BLaER1 (cell line): ENCODE results near the gene OSBP2.
A peak's percentile ranks its signal among the peaks of the same experiment; 100 is the strongest.

Source experiments
- H3K27ac ChIP-seq: shearing (Covaris generic); formaldehyde crosslinking; 2 replicates; pipeline ENCODE4 v1.8.1; 2022
- H3K27me3 ChIP-seq: shearing (Covaris generic); formaldehyde crosslinking; 2 replicates; pipeline ENCODE4 v1.8.1; 2022
- H3K36me3 ChIP-seq: shearing (Covaris generic); formaldehyde crosslinking; 2 replicates; pipeline ENCODE4 v1.8.1; 2022
- H3K4me1 ChIP-seq: shearing (Covaris generic); formaldehyde crosslinking; 2 replicates; pipeline ENCODE4 v1.8.1; 2022
- H3K4me2 ChIP-seq: shearing (Covaris generic); formaldehyde crosslinking; 2 replicates; pipeline ENCODE4 v1.8.1; 2022
- H3K4me3 ChIP-seq: shearing (Covaris generic); formaldehyde crosslinking; 2 replicates; pipeline ENCODE4 v1.8.1; 2022
- H3K9ac ChIP-seq: shearing (Covaris generic); formaldehyde crosslinking; 2 replicates; pipeline ENCODE4 v1.8.1; 2022
- H3K9me3 ChIP-seq: shearing (Covaris generic); formaldehyde crosslinking; 2 replicates; pipeline ENCODE4 v1.8.1; 2022
- H4K20me1 ChIP-seq: shearing (Covaris generic); formaldehyde crosslinking; 2 replicates; pipeline ENCODE4 v1.8.1; 2022
- Cebpa-rat ChIP-seq: shearing (Covaris generic); IDR thresholded peaks from 2 replicates; pipeline ENCODE4 v1.8.1; 2022

The OSBP2 gene

DNA sequence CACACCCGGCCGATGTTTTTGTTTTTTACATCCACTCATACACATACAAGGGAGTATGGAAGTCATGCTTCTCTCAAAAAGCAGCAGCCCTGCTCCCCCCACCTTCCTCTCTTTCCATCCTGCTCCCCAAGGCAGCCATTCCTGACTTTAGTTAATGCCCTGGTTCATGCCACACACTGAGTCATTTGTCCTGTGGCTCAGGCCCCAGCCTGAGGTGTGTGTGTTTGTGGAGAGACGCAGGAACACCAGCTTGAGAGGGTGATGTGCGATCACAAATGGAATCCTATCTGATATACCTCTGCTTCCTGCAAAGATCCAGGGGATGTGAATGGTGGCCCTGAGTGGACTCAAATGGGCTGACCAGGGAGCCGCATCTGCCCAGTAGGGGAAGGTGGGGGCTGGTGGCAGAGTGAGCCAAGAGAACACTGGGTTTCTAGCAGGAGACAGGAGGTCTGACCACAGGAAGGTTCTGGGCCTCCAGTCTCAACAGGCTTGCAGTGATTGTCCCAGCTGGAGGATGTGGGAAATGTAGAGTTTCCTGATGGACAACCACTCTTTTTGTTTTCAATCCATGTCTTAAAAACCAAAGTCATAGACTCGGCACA, 86.7 kb downstream of the OSBP2 start:
- H3K9me3 ChIP-seq, result no peaks in the 10 kb centered on the region
- H3K27ac ChIP-seq, result no peak overlapping the region
- no peaks in the 10 kb centered on the region for H4K20me1 ChIP-seq
- no peak overlapping the region for H3K4me3 ChIP-seq
- no peak overlapping the region for H3K9ac ChIP-seq
- H3K4me1 ChIP-seq, result peaks cover 8% of the 10 kb centered on the region
- no peak for TF ChIP-seq Cebpa-rat
- no peaks in the 10 kb centered on the region for H3K27me3 ChIP-seq
- no peak overlapping the region for H3K4me2 ChIP-seq
- no peaks in the 10 kb centered on the region for H3K36me3 ChIP-seq

DNA sequence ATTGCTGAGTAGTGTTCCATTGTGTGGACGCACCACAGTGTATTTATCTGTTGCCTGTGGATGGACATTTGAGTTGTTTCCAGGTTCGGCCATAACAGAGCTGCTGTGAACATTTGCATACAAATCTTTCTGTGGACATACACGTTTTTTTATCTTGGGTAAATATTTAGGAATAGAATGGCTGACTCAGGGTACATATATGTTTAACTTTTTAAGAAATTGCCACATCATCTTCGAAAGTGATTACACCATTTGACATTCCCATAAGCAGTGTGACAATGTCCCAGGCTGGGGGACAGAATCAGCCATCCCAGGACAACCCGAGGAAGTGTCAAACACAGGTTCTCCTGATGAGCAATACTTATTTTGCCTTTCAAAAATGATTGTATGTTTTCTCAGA, 87.9 kb downstream of the OSBP2 start:
- Histone ChIP-seq H3K4me2 (no peak overlapping the region), H3K27me3 (no peaks in the 10 kb centered on the region), H3K9ac (no peak overlapping the region), H4K20me1 (no peaks in the 10 kb centered on the region), H3K27ac (no peak overlapping the region), H3K9me3 (no peaks in the 10 kb centered on the region), H3K4me1 (peaks cover 8% of the 10 kb centered on the region), H3K36me3 (no peaks in the 10 kb centered on the region), H3K4me3 (no peak overlapping the region)
- TF ChIP-seq Cebpa-rat, result no peak

DNA sequence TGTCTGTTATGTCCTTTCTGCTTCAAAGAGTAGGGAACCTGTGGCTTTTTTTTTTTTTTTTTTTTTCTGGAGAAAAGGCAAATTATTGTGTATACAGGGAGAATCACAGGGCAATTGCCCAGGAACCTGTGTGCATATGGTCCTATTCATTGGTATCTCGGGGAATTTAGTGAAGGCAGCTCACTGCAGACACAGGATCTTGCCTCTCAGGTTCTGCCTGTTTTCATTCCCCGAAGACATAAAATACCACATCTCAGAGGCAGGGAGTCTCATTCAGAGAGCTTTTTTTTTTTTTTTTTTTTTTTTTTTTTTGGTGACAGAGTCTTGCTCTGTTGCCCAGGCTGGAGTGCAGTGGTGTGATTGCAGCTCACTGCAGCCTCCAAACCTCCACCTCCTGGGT, 88.3 kb downstream of the OSBP2 start:
- Histone ChIP-seq H3K9me3 (no peaks in the 10 kb centered on the region), H4K20me1 (no peaks in the 10 kb centered on the region), H3K4me1 (peaks cover 8% of the 10 kb centered on the region), H3K4me2 (no peak overlapping the region), H3K9ac (no peak overlapping the region), H3K4me3 (no peak overlapping the region), H3K36me3 (no peaks in the 10 kb centered on the region), H3K27ac (no peak overlapping the region), H3K27me3 (no peaks in the 10 kb centered on the region)
- no peak for TF ChIP-seq Cebpa-rat

DNA sequence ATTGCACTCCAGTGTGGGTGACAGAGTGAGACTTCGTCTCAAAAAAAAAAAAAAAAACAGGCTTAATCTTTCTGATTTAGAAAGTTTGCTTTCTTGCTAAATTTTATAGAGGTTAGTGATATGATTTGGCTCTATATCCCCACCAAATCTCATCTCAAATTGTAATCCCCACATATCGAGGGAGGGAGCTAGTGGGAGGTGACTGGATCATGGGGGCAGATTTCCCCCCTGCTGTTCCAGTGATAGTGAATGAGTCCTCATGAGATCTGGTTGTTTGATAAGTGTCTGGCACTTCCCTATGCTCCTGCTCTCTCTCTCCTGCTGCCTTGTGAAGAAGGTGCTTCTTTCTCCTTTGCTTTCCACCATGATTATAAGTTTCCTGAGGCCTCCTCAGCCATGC, 90.9 kb downstream of the OSBP2 start:
- Histone ChIP-seq H3K27ac (no peak overlapping the region), H3K36me3 (no peaks in the 10 kb centered on the region), H3K27me3 (no peaks in the 10 kb centered on the region)

DNA sequence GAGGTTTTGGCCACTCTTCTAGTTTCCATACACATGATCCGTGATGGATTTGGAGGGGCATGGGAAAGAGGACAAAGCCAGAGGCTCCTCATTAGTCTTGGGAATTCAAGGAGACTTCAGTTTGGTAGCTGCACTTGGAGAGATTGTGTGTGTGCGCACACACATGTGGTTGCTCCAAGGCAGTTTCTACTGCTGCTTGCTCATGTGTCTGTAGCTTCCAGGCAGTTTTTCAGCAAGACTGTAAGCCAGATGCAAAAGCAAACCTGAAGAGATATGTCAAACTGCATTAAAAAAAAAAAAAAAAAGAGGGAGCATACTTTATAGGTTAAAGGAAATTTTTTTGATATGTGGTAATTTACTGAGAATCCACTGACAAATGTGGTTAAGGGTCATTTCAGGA, 95.7 kb downstream of the OSBP2 start:
- Histone ChIP-seq H4K20me1 (no peaks in the 10 kb centered on the region), H3K4me2 (no peak overlapping the region), H3K4me3 (no peak overlapping the region), H3K4me1 (no peaks in the 10 kb centered on the region), H3K9ac (no peak overlapping the region), H3K27ac (no peak overlapping the region), H3K27me3 (no peaks in the 10 kb centered on the region), H3K9me3 (no peaks in the 10 kb centered on the region), H3K36me3 (no peaks in the 10 kb centered on the region)
- TF ChIP-seq Cebpa-rat, result no peak

More for the DNA sequence above, 90.9 kb downstream of the OSBP2 start:
- no peaks in the 10 kb centered on the region for H3K9me3 ChIP-seq
- no peak overlapping the region for H3K4me2 ChIP-seq
- H3K4me3 ChIP-seq, result no peak overlapping the region
- no peaks in the 10 kb centered on the region for H3K4me1 ChIP-seq
- no peak for TF ChIP-seq Cebpa-rat
- no peak overlapping the region for H3K9ac ChIP-seq
- no peaks in the 10 kb centered on the region for H4K20me1 ChIP-seq

DNA sequence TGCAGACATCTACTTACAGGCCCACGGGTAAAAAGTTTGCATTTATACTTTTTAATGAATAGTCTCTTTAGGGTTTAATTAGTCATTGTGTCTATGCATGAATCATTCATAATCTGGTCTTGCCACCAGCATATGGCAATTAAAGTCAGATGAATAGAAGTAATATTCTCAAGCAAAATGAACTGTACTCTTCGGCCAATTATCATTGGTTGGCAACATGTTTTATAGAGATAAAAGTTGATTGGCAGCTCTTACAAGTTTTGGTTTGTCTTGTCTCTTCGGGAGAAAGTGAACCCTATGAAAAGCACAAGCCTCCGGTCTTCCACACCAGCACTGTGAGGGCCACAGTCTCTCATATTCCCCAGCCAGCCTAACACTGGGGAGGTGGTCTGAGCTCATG, 97.8 kb downstream of the OSBP2 start:
- Histone ChIP-seq H3K9ac (no peak overlapping the region), H3K4me2 (no peak overlapping the region), H3K9me3 (no peaks in the 10 kb centered on the region), H3K27ac (no peak overlapping the region), H3K4me1 (no peaks in the 10 kb centered on the region), H4K20me1 (no peaks in the 10 kb centered on the region), H3K27me3 (no peaks in the 10 kb centered on the region), H3K36me3 (no peaks in the 10 kb centered on the region), H3K4me3 (no peak overlapping the region)
- no peak for TF ChIP-seq Cebpa-rat

DNA sequence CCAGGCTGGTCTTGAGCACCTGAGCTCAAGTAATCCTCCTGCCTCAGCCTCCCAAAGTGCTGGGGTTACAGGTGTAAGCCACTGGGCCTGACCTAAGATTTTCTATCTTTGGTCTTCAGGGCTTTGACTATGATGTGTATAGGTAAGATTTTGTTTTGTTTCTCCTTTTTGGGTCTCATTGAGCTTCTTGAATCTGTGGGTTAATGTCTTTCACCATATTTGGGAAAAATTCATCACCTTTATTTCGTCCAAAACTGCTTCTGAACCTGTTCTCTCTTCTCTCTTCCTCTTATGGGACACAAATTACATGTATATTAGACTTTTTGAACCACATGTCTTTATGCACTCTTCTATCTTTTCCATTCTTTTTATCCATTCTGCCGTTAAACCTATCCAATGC, 100.4 kb downstream of the OSBP2 start:
- no peaks in the 10 kb centered on the region for H3K4me1 ChIP-seq
- no peak overlapping the region for H3K27ac ChIP-seq
- H3K4me2 ChIP-seq, result no peak overlapping the region
- H4K20me1 ChIP-seq, result peaks cover 3% of the 10 kb centered on the region; the same call in 1 of the 2 replicates
- no peak for TF ChIP-seq Cebpa-rat
- H3K9ac ChIP-seq, result no peak overlapping the region
- no peaks in the 10 kb centered on the region for H3K36me3 ChIP-seq
- H3K4me3 ChIP-seq, result no peak overlapping the region
- no peaks in the 10 kb centered on the region for H3K27me3 ChIP-seq
- H3K9me3 ChIP-seq, result no peaks in the 10 kb centered on the region

DNA sequence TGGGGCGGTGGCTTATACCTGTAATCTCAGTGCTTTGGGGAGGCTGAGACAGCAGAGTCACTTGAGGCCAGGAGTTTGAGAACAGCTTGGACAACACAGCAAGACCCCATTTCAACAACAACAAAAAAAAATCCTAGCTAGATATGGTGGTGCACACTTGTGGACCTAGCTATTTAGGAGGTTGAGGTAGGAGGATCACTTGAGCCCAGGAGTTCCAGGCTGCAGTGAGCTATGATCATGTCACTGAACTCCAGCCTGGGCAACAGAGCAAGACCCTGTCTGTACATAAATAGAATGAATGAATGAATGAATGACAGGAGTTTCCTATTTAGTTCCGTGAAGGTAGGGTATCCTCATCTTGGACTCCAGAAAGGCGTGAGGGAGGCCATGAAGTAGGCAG, 107.0 kb downstream of the OSBP2 start:
- H3K36me3 ChIP-seq, result no peaks in the 10 kb centered on the region
- no peak for TF ChIP-seq Cebpa-rat
- no peak overlapping the region for H3K9ac ChIP-seq
- H4K20me1 ChIP-seq, result peaks cover 57% of the 10 kb centered on the region
- H3K9me3 ChIP-seq, result no peaks in the 10 kb centered on the region
- H3K27ac ChIP-seq, result no peak overlapping the region
- peaks cover 26% of the 10 kb centered on the region for H3K27me3 ChIP-seq
- H3K4me3 ChIP-seq, result no peak overlapping the region
- H3K4me2 ChIP-seq, result no peak overlapping the region
- H3K4me1 ChIP-seq, result peaks cover 9% of the 10 kb centered on the region; the same call in 1 of the 2 replicates

DNA sequence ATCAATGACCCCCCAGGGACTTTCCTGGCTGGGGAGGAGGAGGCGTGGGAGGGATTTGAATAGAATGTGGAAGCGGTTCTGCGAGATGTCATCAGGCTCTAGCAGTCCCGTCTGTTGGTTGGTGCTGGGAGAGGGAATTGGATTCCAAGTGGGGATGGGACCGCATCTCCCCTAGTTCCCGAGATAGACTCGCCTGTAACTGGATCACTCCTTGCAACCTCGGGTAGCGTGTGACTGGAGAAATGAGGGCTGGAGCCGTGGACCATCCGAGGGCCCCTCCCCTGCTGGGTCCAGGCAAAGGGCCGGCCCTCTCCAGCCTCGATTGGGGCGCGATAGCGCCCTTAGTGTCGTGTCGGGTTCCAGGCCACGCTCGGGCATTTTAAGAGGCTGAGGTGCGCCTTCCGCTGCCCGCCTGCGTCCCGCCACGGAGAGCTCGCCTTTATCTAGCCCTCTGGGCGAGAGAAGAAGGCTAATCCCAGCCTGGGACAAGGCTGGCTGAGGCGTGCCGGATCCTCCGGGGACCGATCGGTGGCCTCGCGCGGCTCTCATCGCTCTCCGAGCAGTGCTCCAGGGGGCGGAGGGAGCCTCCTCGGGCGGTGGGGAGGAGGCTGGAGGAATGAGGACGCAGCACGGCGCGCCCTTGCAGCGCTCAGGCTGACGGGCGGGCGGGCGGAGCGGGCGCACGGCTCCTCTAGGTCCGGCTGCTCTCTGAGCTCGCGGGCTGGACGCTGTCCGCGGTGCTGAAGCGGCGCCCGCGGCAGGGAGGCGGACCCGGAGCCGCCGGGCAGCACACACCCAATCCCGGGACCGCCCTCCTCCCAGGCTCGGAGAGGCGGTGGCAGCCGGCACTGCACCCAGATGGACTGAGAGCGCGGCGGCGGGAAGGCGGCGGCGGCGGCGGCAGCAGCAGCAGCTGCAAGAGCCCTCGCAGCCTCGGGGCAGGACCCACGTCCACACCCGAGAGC, 107.8 kb downstream of the OSBP2 start:
- Histone ChIP-seq H3K27ac (no peak overlapping the region), H3K4me3 (no peak overlapping the region), H3K9ac (no peak overlapping the region), H4K20me1 (peaks cover 60% of the 10 kb centered on the region), H3K36me3 (no peaks in the 10 kb centered on the region), H3K4me2 (peak overlapping the region; percentile 62), H3K4me1 (peaks cover 9% of the 10 kb centered on the region; the same call in 1 of the 2 replicates), H3K9me3 (no peaks in the 10 kb centered on the region), H3K27me3 (peaks cover 26% of the 10 kb centered on the region)
- no peak for TF ChIP-seq Cebpa-rat

DNA sequence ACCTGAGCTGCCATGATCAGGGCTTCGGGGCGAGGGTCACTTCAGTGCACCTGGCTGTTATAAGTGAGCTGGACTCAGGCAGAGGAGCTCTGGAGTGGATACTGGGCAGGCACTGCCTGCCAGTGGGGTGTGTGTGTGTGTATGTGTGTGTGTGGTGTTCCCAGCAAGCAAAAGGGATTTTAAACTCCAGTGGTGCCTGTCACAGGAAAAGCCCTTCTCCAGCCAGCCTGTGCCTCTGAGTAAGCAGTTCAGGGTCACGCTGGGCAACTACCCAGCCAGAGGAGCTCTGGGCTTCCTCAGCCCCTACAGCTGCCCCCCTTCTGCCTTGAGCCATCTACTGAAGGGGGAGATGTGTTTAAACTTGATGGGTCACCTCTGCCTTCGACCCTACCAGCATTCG, 109.0 kb downstream of the OSBP2 start:
- Histone ChIP-seq H3K4me1 (peaks cover 9% of the 10 kb centered on the region; the same call in 1 of the 2 replicates), H3K27ac (no peak overlapping the region), H3K9ac (no peak overlapping the region), H3K36me3 (no peaks in the 10 kb centered on the region), H4K20me1 (peaks cover 60% of the 10 kb centered on the region), H3K4me2 (no peak overlapping the region), H3K9me3 (no peaks in the 10 kb centered on the region), H3K27me3 (peaks cover 26% of the 10 kb centered on the region), H3K4me3 (no peak overlapping the region)
- TF ChIP-seq Cebpa-rat, result no peak
